HepG2 (cell line): ENCODE results near the gene RALY. TPM values are rescaled to one million over a fixed set of nuclear protein-coding genes. Genes with fewer than 3 reads are reported as not detected.

ENCODE experiments used
- ATAC-seq: fragments of 200-7000 bp; cut with Tn5 transposase; 3 replicates; pipeline ENCODE4 v1.9.1; 2020; ENCODE audit warnings: mild to moderate bottlenecking, moderate library complexity
- BruUV-seq: library from RNA; stranded (reverse); fragments of 400-500 nt; replicated peaks from 2 replicates; lab custom pipeline; 2021; lab: Mats Ljungman, UMichigan
- CTCF ChIA-PET: fragments of 300-600 bp; formaldehyde crosslinking; extraction: SDS; loops from one replicate; lab custom pipeline; 2021; ENCODE audit warnings: low total read pairs, inconsistent platforms, low intra/inter-chr PET ratio; lab: Yijun Ruan, JAX
- POLR2A ChIA-PET: fragments of 350-600 bp; sonication (Branson Sonifier 250); formaldehyde crosslinking; loops from one replicate; lab custom pipeline; 2020; ENCODE audit warnings: antibody characterized with exemption, inconsistent platforms; lab: Yijun Ruan, JAX
- DNase-seq: peaks from one replicate; pipeline ENCODE4 v3.0.0-alpha.2; 2015; ENCODE audit warnings: low spot score
- FAIRE-seq: peaks from 3 replicates; lab custom pipeline; 2011; peaks lifted over from hg19 to GRCh38; lab: Jason Lieb, UNC
- H2AFZ ChIP-seq: one replicate; pipeline ENCODE4 v1.6.1; 2011; ENCODE audit warnings: low read length, inconsistent platforms
- H3K27ac ChIP-seq: fragments of 300-600 bp; 3 replicates; pipeline ENCODE4 v1.8.0; 2011; ENCODE audit warnings: mixed run types, mild to moderate bottlenecking, mixed read lengths, low read length, inconsistent platforms; ENCODE audit not compliant: insufficient read depth; ENCODE audit errors: extremely low read length
- H3K27me3 ChIP-seq, 2 experiments: fragments of 200-600 bp in 1 of 2; 2 replicates in 1 of 2; 3 replicates in 1 of 2; pipeline versions ENCODE4 v1.6.0 to v1.8.0; 2011; ENCODE audit warnings: low read length in 2 of 2, mild to moderate bottlenecking in 2 of 2, moderate library complexity in 2 of 2, inconsistent platforms in 1 of 2; ENCODE audit not compliant: insufficient read depth in 2 of 2, control insufficient read depth in 1 of 2
- H3K36me3 ChIP-seq, 2 experiments: fragments of 200-600 bp in 1 of 2; replicated peaks in 1 of 2; 2 replicates in 1 of 2; 3 replicates in 1 of 2; pipeline versions ENCODE4 v1.5.1 to v1.8.0; 2011; ENCODE audit warnings: low read length in 2 of 2, inconsistent platforms in 1 of 2; ENCODE audit not compliant: insufficient read depth in 2 of 2, control insufficient read depth in 1 of 2
- H3K4me1 ChIP-seq: 2 replicates; pipeline ENCODE4 v1.5.1; 2012; ENCODE audit warnings: low read length, inconsistent platforms; ENCODE audit not compliant: insufficient read depth
- H3K4me2 ChIP-seq: 2 replicates; pipeline ENCODE4 v1.6.0; 2011; ENCODE audit warnings: low read depth, low read length, inconsistent platforms
- H3K4me3 ChIP-seq, 3 experiments: fragments of 200-600 bp in 1 of 3; sonication (generic), shearing (Covaris generic) in 1 of 3; replicated peaks in 1 of 3; 2 replicates each; pipeline ENCODE4 v1.5.1; 2011 to 2016; ENCODE audit warnings: low read length in 3 of 3, inconsistent platforms in 2 of 3, low read depth in 2 of 3, mild to moderate bottlenecking in 2 of 3, control low read depth in 1 of 3, mixed read lengths in 1 of 3; ENCODE audit not compliant: insufficient read depth in 1 of 3
- H3K79me2 ChIP-seq: one replicate; pipeline ENCODE4 v1.6.1; 2011; ENCODE audit warnings: low read length, inconsistent platforms; ENCODE audit not compliant: insufficient read depth
- H3K9ac ChIP-seq: 2 replicates; pipeline ENCODE4 v1.6.0; 2011; ENCODE audit warnings: mild to moderate bottlenecking, low read depth, low read length, inconsistent platforms; ENCODE audit not compliant: insufficient read depth
- H3K9me3 ChIP-seq: 2 replicates; pipeline ENCODE4 v1.5.1; 2012; ENCODE audit warnings: mild to moderate bottlenecking, low read length
- H4K20me1 ChIP-seq: 2 replicates; pipeline ENCODE4 v1.6.0; 2011; ENCODE audit warnings: inconsistent platforms, mild to moderate bottlenecking, low read length, moderate library complexity; ENCODE audit not compliant: insufficient read depth
- HNRNPLL ChIP-seq: fragments of 200-400 bp; formaldehyde crosslinking; IDR thresholded peaks from 2 replicates; pipeline ENCODE4 v1.6.1; 2017; ENCODE audit warnings: mild to moderate bottlenecking, low read depth, low read length; ENCODE audit not compliant: poor library complexity, severe bottlenecking
- KLF12 ChIP-seq: sonication (generic); formaldehyde crosslinking; IDR thresholded peaks from 2 replicates; pipeline ENCODE4 v1.4.0; 2020; ENCODE audit warnings: missing genetic modification reagents, borderline replicate concordance
- PHB2 ChIP-seq: fragments of 450-650 bp; IDR thresholded peaks from 2 replicates; pipeline ENCODE4 v1.6.1; 2018; ENCODE audit not compliant: partially characterized antibody
- PHF20 ChIP-seq: sonication (generic); formaldehyde crosslinking; IDR thresholded peaks from 2 replicates; pipeline ENCODE4 v1.5.0; 2020; ENCODE audit warnings: mild to moderate bottlenecking, missing genetic modification reagents
- RARG ChIP-seq: sonication (generic); formaldehyde crosslinking; IDR thresholded peaks from 2 replicates; pipeline ENCODE4 v1.4.0; 2020; ENCODE audit warnings: low read depth, mild to moderate bottlenecking, missing genetic modification reagents
- RBFOX2 ChIP-seq: fragments of 200-400 bp; formaldehyde crosslinking; IDR thresholded peaks from 2 replicates; pipeline ENCODE4 v1.6.1; 2017; ENCODE audit warnings: low read depth, mild to moderate bottlenecking, low read length
- RBM39 ChIP-seq: fragments of 200-400 bp; formaldehyde crosslinking; IDR thresholded peaks from one replicate; pipeline ENCODE4 v1.6.1; 2018; ENCODE audit warnings: antibody characterized with exemption, mild to moderate bottlenecking, low read depth, low read length; ENCODE audit not compliant: poor library complexity, severe bottlenecking
- ZBTB43 ChIP-seq: sonication (generic); formaldehyde crosslinking; conservative IDR thresholded peaks from 2 replicates; pipeline ENCODE4 v1.4.0; 2020; ENCODE audit warnings: missing genetic modification reagents
- ZNF224 ChIP-seq: sonication (generic); formaldehyde crosslinking; IDR thresholded peaks from 2 replicates; pipeline ENCODE4 v1.5.0; 2020; ENCODE audit warnings: mild to moderate bottlenecking, missing genetic modification reagents
- ZNF3 ChIP-seq: IDR thresholded peaks from 2 replicates; pipeline ENCODE4 v1.7.0; 2017; ENCODE audit warnings: inconsistent platforms
- ZNF383 ChIP-seq: sonication (generic); formaldehyde crosslinking; IDR thresholded peaks from 2 replicates; pipeline ENCODE4 v1.4.0; 2020; ENCODE audit warnings: missing genetic modification reagents, mild to moderate bottlenecking, borderline replicate concordance
- ZNF598 ChIP-seq: sonication (generic); formaldehyde crosslinking; IDR thresholded peaks from 2 replicates; pipeline ENCODE4 v1.5.1; 2020; ENCODE audit warnings: mild to moderate bottlenecking, missing genetic modification reagents, borderline replicate concordance
- ZNF629 ChIP-seq: sonication (generic); formaldehyde crosslinking; conservative IDR thresholded peaks from 2 replicates; pipeline ENCODE4 v1.5.0; 2020; ENCODE audit warnings: missing genetic modification reagents
- in situ Hi-C: cut with HindIII; loops from 2 replicates; pipeline ENCODE4 v1.10.0; 2017; ENCODE audit warnings: low pct_unique_long_range_greater_than_20kb; ENCODE audit not compliant: extremely low pct_ligation_motif_present
- intact Hi-C: fragments of 100-400 bp; cut with micrococcal nuclease; formaldehyde crosslinking; loops from one replicate; pipeline ENCODE4 v1.10.0; 2022; ENCODE audit not compliant: unreplicated experiment
- polyA plus RNA-seq, 8 experiments: library from polyadenylated mRNA; depleted of rRNA in 3 of 8; stranded (reverse) in 7 of 8; unstranded in 1 of 8; fragments of >200 nt; fragmentation: Illumina TruSeq in 4 of 8; extraction: Trizol in 4 of 8; gene quantifications; 2 replicates each; pipeline versions ENCODE4 v1.2.1 to v1.2.3, GENCODE V29; 2011 to 2016; ENCODE audit warnings: low read depth in 4 of 8, missing spikeins in 1 of 8, mixed read lengths in 1 of 8; ENCODE audit not compliant: insufficient read depth in 1 of 8
- total RNA-seq, 5 experiments: library from RNA; depleted of rRNA; stranded (reverse); fragments of >200 nt; fragmentation: Illumina TruSeq; extraction: Trizol; gene quantifications; 2 replicates each; pipeline ENCODE4 v1.2.3, GENCODE V29; 2016; ENCODE audit warnings: low read depth in 1 of 5
- TF ChIP-seq, protein P1 (sequence below): sonication (generic); formaldehyde crosslinking; IDR thresholded peaks from 2 replicates; pipeline ENCODE4 v1.5.1; 2020; ENCODE audit warnings: mild to moderate bottlenecking, missing genetic modification reagents, moderate library complexity

The RALY gene
- total and polyA plus RNA-seq, 2 of the 13 experiments (the other 11 are each of a cell fraction or from before 2014, with no cell fraction given) = 178 to 186 TPM

GRCh38 chr20:34122274-34122980 lies 128.7 kb downstream of the RALY start (continued):
- TF ChIP-seq, protein P1, sequence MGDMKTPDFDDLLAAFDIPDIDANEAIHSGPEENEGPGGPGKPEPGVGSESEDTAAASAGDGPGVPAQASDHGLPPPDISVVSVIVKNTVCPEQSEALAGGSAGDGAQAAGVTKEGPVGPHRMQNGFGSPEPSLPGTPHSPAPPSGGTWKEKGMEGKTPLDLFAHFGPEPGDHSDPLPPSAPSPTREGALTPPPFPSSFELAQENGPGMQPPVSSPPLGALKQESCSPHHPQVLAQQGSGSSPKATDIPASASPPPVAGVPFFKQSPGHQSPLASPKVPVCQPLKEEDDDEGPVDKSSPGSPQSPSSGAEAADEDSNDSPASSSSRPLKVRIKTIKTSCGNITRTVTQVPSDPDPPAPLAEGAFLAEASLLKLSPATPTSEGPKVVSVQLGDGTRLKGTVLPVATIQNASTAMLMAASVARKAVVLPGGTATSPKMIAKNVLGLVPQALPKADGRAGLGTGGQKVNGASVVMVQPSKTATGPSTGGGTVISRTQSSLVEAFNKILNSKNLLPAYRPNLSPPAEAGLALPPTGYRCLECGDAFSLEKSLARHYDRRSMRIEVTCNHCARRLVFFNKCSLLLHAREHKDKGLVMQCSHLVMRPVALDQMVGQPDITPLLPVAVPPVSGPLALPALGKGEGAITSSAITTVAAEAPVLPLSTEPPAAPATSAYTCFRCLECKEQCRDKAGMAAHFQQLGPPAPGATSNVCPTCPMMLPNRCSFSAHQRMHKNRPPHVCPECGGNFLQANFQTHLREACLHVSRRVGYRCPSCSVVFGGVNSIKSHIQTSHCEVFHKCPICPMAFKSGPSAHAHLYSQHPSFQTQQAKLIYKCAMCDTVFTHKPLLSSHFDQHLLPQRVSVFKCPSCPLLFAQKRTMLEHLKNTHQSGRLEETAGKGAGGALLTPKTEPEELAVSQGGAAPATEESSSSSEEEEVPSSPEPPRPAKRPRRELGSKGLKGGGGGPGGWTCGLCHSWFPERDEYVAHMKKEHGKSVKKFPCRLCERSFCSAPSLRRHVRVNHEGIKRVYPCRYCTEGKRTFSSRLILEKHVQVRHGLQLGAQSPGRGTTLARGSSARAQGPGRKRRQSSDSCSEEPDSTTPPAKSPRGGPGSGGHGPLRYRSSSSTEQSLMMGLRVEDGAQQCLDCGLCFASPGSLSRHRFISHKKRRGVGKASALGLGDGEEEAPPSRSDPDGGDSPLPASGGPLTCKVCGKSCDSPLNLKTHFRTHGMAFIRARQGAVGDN (CRISPR knock-in tag) = peak; percentile 9; the same call in 1 of the 2 replicates

DNA sequence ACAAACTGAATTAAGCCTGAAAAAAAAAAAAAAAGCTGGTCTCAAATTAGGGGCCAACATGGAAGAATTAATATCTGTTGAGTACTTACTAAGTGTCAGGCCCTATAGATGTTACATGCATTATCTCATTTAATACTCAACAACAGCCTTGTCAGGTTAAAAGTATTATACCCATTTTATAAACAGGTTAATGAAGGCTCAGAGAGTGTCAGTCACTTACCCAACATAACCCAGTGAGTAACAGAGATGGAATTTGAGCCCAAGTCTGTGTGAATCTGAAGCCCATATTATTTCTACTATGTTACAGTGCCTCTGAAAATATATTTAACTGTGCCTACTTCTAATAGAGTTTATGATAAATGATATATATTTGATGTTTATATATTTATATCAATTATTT lies 129.6 kb downstream of the RALY start:
- DNase-seq (no peak), FAIRE-seq (no peak), ATAC-seq (no peak)
- Histone ChIP-seq H4K20me1 (no peaks in the 10 kb centered on the region), H3K36me3 (no peaks in the 10 kb centered on the region), H3K4me2 (no peak overlapping the region), H3K4me3 (no peak overlapping the region), H3K4me1 (peaks cover 26% of the 10 kb centered on the region), H3K9ac (no peak overlapping the region), H3K27ac (no peak overlapping the region), H2AFZ (no peak overlapping the region), H3K9me3 (0 out of 2 replicates have a peak, but pooled peaks cover 7% of the 10 kb centered on the region), H3K27me3 (peaks cover 0 to 7% of the 10 kb centered on the region in 2 experiments; a peak in 2 of 5 replicates), H3K79me2 (no peaks in the 10 kb centered on the region)
- TF ChIP-seq ZNF383 (CRISPR knock-in tag) (no peak), PHF20 (CRISPR knock-in tag) (no peak), HNRNPLL (no peak), RARG (CRISPR knock-in tag) (no peak), ZNF598 (no peak), ZNF3 (CRISPR knock-in tag) (peak; percentile 95), ZBTB43 (CRISPR knock-in tag) (no peak), KLF12 (CRISPR knock-in tag) (no peak), RBFOX2 (no peak), PHB2 (no peak), ZNF629 (CRISPR knock-in tag) (peak; percentile 51), ZNF224 (CRISPR knock-in tag) (no peak), RBM39 (no peak)
- ChIA-PET CTCF (no interaction called here), POLR2A (interaction anchor here (0.6 to 7.4 kb wide), 2 partner anchors 11 to 346 kb away, joined by 3 to 45 read pairs; partner anchors contain the start of gene EIF2S2)
- intact Hi-C loops = no loop called here
- in situ Hi-C loops = no loop called here
- no TSS peak for BruUV-seq
